HepG2 (cell line): Measurements from ENCODE around the gene DHCR7. TPM values are rescaled to one million over a fixed set of nuclear protein-coding genes. Genes with fewer than 3 reads are reported as not detected.

Experiments
- ATAC-seq: fragments of 200-7000 bp; cut with Tn5 transposase; 3 replicates; pipeline ENCODE4 v1.9.1; 2020; ENCODE audit warnings: mild to moderate bottlenecking, moderate library complexity
- BruUV-seq: library from RNA; stranded (reverse); fragments of 400-500 nt; replicated peaks from 2 replicates; lab custom pipeline; 2021; lab: Mats Ljungman, UMichigan
- CTCF ChIA-PET: fragments of 300-600 bp; formaldehyde crosslinking; extraction: SDS; loops from one replicate; lab custom pipeline; 2021; ENCODE audit warnings: low total read pairs, inconsistent platforms, low intra/inter-chr PET ratio; lab: Yijun Ruan, JAX
- POLR2A ChIA-PET: fragments of 350-600 bp; sonication (Branson Sonifier 250); formaldehyde crosslinking; loops from one replicate; lab custom pipeline; 2020; ENCODE audit warnings: antibody characterized with exemption, inconsistent platforms; lab: Yijun Ruan, JAX
- DNase-seq: peaks from one replicate; pipeline ENCODE4 v3.0.0-alpha.2; 2015; ENCODE audit warnings: low spot score
- FAIRE-seq: peaks from 3 replicates; lab custom pipeline; 2011; peaks lifted over from hg19 to GRCh38; lab: Jason Lieb, UNC
- H2AFZ ChIP-seq: one replicate; pipeline ENCODE4 v1.6.1; 2011; ENCODE audit warnings: low read length, inconsistent platforms
- H3K27ac ChIP-seq: fragments of 300-600 bp; 3 replicates; pipeline ENCODE4 v1.8.0; 2011; ENCODE audit warnings: mixed run types, mild to moderate bottlenecking, mixed read lengths, low read length, inconsistent platforms; ENCODE audit not compliant: insufficient read depth; ENCODE audit errors: extremely low read length
- H3K27me3 ChIP-seq, 2 experiments: fragments of 200-600 bp in 1 of 2; 2 replicates in 1 of 2; 3 replicates in 1 of 2; pipeline versions ENCODE4 v1.6.0 to v1.8.0; 2011; ENCODE audit warnings: low read length in 2 of 2, mild to moderate bottlenecking in 2 of 2, moderate library complexity in 2 of 2, inconsistent platforms in 1 of 2; ENCODE audit not compliant: insufficient read depth in 2 of 2, control insufficient read depth in 1 of 2
- H3K36me3 ChIP-seq, 2 experiments: fragments of 200-600 bp in 1 of 2; replicated peaks in 1 of 2; 2 replicates in 1 of 2; 3 replicates in 1 of 2; pipeline versions ENCODE4 v1.5.1 to v1.8.0; 2011; ENCODE audit warnings: low read length in 2 of 2, inconsistent platforms in 1 of 2; ENCODE audit not compliant: insufficient read depth in 2 of 2, control insufficient read depth in 1 of 2
- H3K4me1 ChIP-seq: 2 replicates; pipeline ENCODE4 v1.5.1; 2012; ENCODE audit warnings: low read length, inconsistent platforms; ENCODE audit not compliant: insufficient read depth
- H3K4me2 ChIP-seq: 2 replicates; pipeline ENCODE4 v1.6.0; 2011; ENCODE audit warnings: low read depth, low read length, inconsistent platforms
- H3K4me3 ChIP-seq, 3 experiments: fragments of 200-600 bp in 1 of 3; sonication (generic), shearing (Covaris generic) in 1 of 3; replicated peaks in 1 of 3; 2 replicates each; pipeline ENCODE4 v1.5.1; 2011 to 2016; ENCODE audit warnings: low read length in 3 of 3, inconsistent platforms in 2 of 3, low read depth in 2 of 3, mild to moderate bottlenecking in 2 of 3, control low read depth in 1 of 3, mixed read lengths in 1 of 3; ENCODE audit not compliant: insufficient read depth in 1 of 3
- H3K79me2 ChIP-seq: one replicate; pipeline ENCODE4 v1.6.1; 2011; ENCODE audit warnings: low read length, inconsistent platforms; ENCODE audit not compliant: insufficient read depth
- H3K9ac ChIP-seq: 2 replicates; pipeline ENCODE4 v1.6.0; 2011; ENCODE audit warnings: mild to moderate bottlenecking, low read depth, low read length, inconsistent platforms; ENCODE audit not compliant: insufficient read depth
- H3K9me3 ChIP-seq: 2 replicates; pipeline ENCODE4 v1.5.1; 2012; ENCODE audit warnings: mild to moderate bottlenecking, low read length
- H4K20me1 ChIP-seq: 2 replicates; pipeline ENCODE4 v1.6.0; 2011; ENCODE audit warnings: inconsistent platforms, mild to moderate bottlenecking, low read length, moderate library complexity; ENCODE audit not compliant: insufficient read depth
- POLR2G ChIP-seq: fragments of 200-400 bp; formaldehyde crosslinking; IDR thresholded peaks from 2 replicates; pipeline ENCODE4 v1.6.1; 2018; ENCODE audit warnings: mild to moderate bottlenecking, low read depth, low read length, moderate library complexity
- RCOR2 ChIP-seq: IDR thresholded peaks from 2 replicates; pipeline ENCODE4 v1.6.1; 2016; ENCODE audit warnings: missing biosample characterization, missing genetic modification reagents
- WGBS: methylation state at CpG from one replicate; pipeline ENCODE4 v1.1.6; 2017; ENCODE audit warnings: low lambda C conversion rate; 5-methylcytosine and 5-hydroxymethylcytosine counted together
- in situ Hi-C: cut with HindIII; loops from 2 replicates; pipeline ENCODE4 v1.10.0; 2017; ENCODE audit warnings: low pct_unique_long_range_greater_than_20kb; ENCODE audit not compliant: extremely low pct_ligation_motif_present
- intact Hi-C: fragments of 100-400 bp; cut with micrococcal nuclease; formaldehyde crosslinking; loops from one replicate; pipeline ENCODE4 v1.10.0; 2022; ENCODE audit not compliant: unreplicated experiment
- polyA plus RNA-seq, 8 experiments: library from polyadenylated mRNA; depleted of rRNA in 3 of 8; stranded (reverse) in 7 of 8; unstranded in 1 of 8; fragments of >200 nt; fragmentation: Illumina TruSeq in 4 of 8; extraction: Trizol in 4 of 8; gene quantifications; 2 replicates each; pipeline versions ENCODE4 v1.2.1 to v1.2.3, GENCODE V29; 2011 to 2016; ENCODE audit warnings: low read depth in 4 of 8, missing spikeins in 1 of 8, mixed read lengths in 1 of 8; ENCODE audit not compliant: insufficient read depth in 1 of 8
- total RNA-seq, 5 experiments: library from RNA; depleted of rRNA; stranded (reverse); fragments of >200 nt; fragmentation: Illumina TruSeq; extraction: Trizol; gene quantifications; 2 replicates each; pipeline ENCODE4 v1.2.3, GENCODE V29; 2016; ENCODE audit warnings: low read depth in 1 of 5
- TF ChIP-seq, protein P1 (sequence below): sonication (generic); formaldehyde crosslinking; conservative IDR thresholded peaks from 2 replicates; pipeline ENCODE4 v1.4.0; 2020; ENCODE audit warnings: missing genetic modification reagents
- TF ChIP-seq, protein P2 (sequence below): sonication (generic); formaldehyde crosslinking; IDR thresholded peaks from 2 replicates; pipeline ENCODE4 v1.5.1; 2020; ENCODE audit warnings: missing genetic modification reagents, mild to moderate bottlenecking, borderline replicate concordance
- TF ChIP-seq, protein P3 (sequence below): sonication (generic); formaldehyde crosslinking; IDR thresholded peaks from 2 replicates; pipeline ENCODE4; 2020; ENCODE audit warnings: missing genetic modification reagents, mild to moderate bottlenecking, borderline replicate concordance

DHCR7 gene
- total and polyA plus RNA-seq, 2 of the 13 experiments (the other 11 are each of a cell fraction or from before 2014, with no cell fraction given): 96.0 to 143 TPM

DNA sequence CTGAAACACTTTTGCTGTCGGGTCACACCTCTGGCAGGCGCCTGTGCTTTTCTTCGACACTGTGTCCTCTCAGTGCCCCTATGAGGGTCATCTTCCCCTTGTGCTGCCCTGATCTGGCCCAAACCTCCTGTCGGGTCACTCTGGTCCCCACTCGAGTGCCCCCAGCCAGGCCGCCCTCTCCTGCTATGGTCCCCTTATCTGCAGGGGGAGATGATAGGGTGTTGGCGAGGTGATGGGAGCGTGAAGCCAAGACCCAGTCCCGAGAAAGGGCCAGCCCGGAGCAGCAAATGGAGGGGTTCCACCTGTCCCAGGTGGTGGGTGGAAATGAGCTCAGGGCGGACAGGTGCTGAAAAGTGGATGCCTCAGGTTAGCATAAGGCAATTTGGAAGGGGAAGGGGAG lies 14.5 kb upstream of the DHCR7 start (continued):
- TF ChIP-seq, protein P1, sequence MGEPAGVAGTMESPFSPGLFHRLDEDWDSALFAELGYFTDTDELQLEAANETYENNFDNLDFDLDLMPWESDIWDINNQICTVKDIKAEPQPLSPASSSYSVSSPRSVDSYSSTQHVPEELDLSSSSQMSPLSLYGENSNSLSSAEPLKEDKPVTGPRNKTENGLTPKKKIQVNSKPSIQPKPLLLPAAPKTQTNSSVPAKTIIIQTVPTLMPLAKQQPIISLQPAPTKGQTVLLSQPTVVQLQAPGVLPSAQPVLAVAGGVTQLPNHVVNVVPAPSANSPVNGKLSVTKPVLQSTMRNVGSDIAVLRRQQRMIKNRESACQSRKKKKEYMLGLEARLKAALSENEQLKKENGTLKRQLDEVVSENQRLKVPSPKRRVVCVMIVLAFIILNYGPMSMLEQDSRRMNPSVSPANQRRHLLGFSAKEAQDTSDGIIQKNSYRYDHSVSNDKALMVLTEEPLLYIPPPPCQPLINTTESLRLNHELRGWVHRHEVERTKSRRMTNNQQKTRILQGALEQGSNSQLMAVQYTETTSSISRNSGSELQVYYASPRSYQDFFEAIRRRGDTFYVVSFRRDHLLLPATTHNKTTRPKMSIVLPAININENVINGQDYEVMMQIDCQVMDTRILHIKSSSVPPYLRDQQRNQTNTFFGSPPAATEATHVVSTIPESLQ (CRISPR knock-in tag): no peak

DNA sequence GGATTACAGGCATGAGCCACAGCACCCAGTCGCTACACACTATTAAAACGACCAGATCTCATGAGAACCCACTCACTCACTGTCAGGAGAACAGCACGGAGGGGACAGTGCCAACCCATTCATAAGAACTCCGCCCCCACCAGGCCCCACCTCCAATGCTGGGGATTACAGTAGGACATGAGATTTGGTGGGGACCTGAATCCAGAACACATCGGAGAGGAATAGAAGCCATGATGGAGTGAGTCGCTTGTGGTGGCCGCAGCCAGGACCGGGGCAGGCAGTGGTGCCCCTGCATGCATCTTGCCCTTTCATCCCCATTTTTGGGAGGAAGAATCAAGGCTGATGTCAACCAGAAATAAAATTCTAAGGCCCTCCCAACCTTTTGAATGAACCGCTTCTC lies 13.5 kb upstream of the DHCR7 start:
- H3K36me3 ChIP-seq: peaks cover 23 to 58% of the 10 kb centered on the region in 2 experiments; a peak in 4 of 5 replicates
- DNase-seq: no peak
- H3K4me3 ChIP-seq: no peak overlapping the region
- in situ Hi-C loops (no loop called here), intact Hi-C loops (no loop called here)
- no peaks in the 10 kb centered on the region for H3K27me3 ChIP-seq
- H3K4me2 ChIP-seq: no peak overlapping the region
- peaks cover 11% of the 10 kb centered on the region for H3K4me1 ChIP-seq
- no peaks in the 10 kb centered on the region for H4K20me1 ChIP-seq
- CTCF ChIA-PET: no interaction called here
- no peak overlapping the region for H2AFZ ChIP-seq
- FAIRE-seq: no peak
- POLR2A ChIA-PET: no interaction called here
- no peaks in the 10 kb centered on the region for H3K9me3 ChIP-seq
- no peak overlapping the region for H3K9ac ChIP-seq
- WGBS: 89% methylated on average over 8 of the region's 9 CpGs
- H3K79me2 ChIP-seq: no peaks in the 10 kb centered on the region
- no peak for ATAC-seq
- BruUV-seq: no TSS peak
- TF ChIP-seq, protein P2, sequence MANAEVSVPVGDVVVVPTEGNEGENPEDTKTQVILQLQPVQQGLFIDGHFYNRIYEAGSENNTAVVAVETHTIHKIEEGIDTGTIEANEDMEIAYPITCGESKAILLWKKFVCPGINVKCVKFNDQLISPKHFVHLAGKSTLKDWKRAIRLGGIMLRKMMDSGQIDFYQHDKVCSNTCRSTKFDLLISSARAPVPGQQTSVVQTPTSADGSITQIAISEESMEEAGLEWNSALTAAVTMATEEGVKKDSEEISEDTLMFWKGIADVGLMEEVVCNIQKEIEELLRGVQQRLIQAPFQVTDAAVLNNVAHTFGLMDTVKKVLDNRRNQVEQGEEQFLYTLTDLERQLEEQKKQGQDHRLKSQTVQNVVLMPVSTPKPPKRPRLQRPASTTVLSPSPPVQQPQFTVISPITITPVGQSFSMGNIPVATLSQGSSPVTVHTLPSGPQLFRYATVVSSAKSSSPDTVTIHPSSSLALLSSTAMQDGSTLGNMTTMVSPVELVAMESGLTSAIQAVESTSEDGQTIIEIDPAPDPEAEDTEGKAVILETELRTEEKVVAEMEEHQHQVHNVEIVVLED: no peak
- TF ChIP-seq, protein P3, sequence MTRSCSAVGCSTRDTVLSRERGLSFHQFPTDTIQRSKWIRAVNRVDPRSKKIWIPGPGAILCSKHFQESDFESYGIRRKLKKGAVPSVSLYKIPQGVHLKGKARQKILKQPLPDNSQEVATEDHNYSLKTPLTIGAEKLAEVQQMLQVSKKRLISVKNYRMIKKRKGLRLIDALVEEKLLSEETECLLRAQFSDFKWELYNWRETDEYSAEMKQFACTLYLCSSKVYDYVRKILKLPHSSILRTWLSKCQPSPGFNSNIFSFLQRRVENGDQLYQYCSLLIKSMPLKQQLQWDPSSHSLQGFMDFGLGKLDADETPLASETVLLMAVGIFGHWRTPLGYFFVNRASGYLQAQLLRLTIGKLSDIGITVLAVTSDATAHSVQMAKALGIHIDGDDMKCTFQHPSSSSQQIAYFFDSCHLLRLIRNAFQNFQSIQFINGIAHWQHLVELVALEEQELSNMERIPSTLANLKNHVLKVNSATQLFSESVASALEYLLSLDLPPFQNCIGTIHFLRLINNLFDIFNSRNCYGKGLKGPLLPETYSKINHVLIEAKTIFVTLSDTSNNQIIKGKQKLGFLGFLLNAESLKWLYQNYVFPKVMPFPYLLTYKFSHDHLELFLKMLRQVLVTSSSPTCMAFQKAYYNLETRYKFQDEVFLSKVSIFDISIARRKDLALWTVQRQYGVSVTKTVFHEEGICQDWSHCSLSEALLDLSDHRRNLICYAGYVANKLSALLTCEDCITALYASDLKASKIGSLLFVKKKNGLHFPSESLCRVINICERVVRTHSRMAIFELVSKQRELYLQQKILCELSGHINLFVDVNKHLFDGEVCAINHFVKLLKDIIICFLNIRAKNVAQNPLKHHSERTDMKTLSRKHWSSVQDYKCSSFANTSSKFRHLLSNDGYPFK: no peak
- no peak for TF ChIP-seq POLR2G
- no peak for TF ChIP-seq RCOR2 (CRISPR knock-in tag)
- H3K27ac ChIP-seq: no peak overlapping the region
